Measurements from ENCODE around the gene MAN1A1.
A peak's percentile ranks its signal among the peaks of the same experiment; 100 is the strongest.

MAN1A1 gene

GRCh38 chr6:119267126-119267905 lies 82.2 kb downstream of the MAN1A1 start:
- peak; percentile 9 for DNase-seq

- DNase-seq: no peak
Measured at GRCh38 chr6:119264854-119265397, 84.6 kb downstream of the MAN1A1 start.

- DNase-seq: no peak
Measured at GRCh38 chr6:119262612-119263011, 86.9 kb downstream of the MAN1A1 start.

GRCh38 chr6:119261944-119262284 lies 87.6 kb downstream of the MAN1A1 start:
- no peak for DNase-seq

- DNase-seq: no peak
Measured at GRCh38 chr6:119259027-119259426, 90.5 kb downstream of the MAN1A1 start.

- DNase-seq: no peak
Measured at GRCh38 chr6:119257726-119258125, 91.8 kb downstream of the MAN1A1 start.

GRCh38 chr6:119256978-119257462 lies 92.5 kb downstream of the MAN1A1 start:
- DNase-seq: no peak

- no peak for DNase-seq
Measured at GRCh38 chr6:119256392-119256791, 93.2 kb downstream of the MAN1A1 start.

- DNase-seq: no peak
Measured at GRCh38 chr6:119255492-119255891, 94.1 kb downstream of the MAN1A1 start.

- DNase-seq: no peak
Measured at GRCh38 chr6:119250036-119250435, 99.5 kb downstream of the MAN1A1 start.

GRCh38 chr6:119249319-119249718 lies 100.2 kb downstream of the MAN1A1 start:
- no peak for DNase-seq

- no peak for DNase-seq
Measured at GRCh38 chr6:119247504-119247903, 102.1 kb downstream of the MAN1A1 start.

- DNase-seq: no peak
Measured at GRCh38 chr6:119243657-119244056, 105.9 kb downstream of the MAN1A1 start.

- no peak for DNase-seq
Measured at GRCh38 chr6:119243037-119243436, 106.5 kb downstream of the MAN1A1 start.

- DNase-seq: no peak
Measured at GRCh38 chr6:119241540-119242309, 107.8 kb downstream of the MAN1A1 start.

- DNase-seq: no peak
Measured at GRCh38 chr6:119241111-119241465, 108.5 kb downstream of the MAN1A1 start.

- no peak for DNase-seq
Measured at GRCh38 chr6:119240257-119241110, 109.1 kb downstream of the MAN1A1 start.

GRCh38 chr6:119237177-119237715 lies 112.3 kb downstream of the MAN1A1 start:
- DNase-seq: no peak

GRCh38 chr6:119234941-119235340 lies 114.6 kb downstream of the MAN1A1 start:
- DNase-seq: no peak

GRCh38 chr6:119234457-119234856 lies 115.1 kb downstream of the MAN1A1 start:
- no peak for DNase-seq

- DNase-seq: no peak
Measured at GRCh38 chr6:119233312-119233984, 116.1 kb downstream of the MAN1A1 start.

GRCh38 chr6:119231394-119231793 lies 118.2 kb downstream of the MAN1A1 start:
- no peak for DNase-seq

Data from KG1 (cell line).